ENCODE results near the gene HS3ST1. TPM values are rescaled to one million over a fixed set of nuclear protein-coding genes. Genes with fewer than 3 reads are reported as not detected.

Gene HS3ST1
- total RNA-seq, 2 donors from 2014 or later = 0.05 to 0.19 TPM

DNA sequence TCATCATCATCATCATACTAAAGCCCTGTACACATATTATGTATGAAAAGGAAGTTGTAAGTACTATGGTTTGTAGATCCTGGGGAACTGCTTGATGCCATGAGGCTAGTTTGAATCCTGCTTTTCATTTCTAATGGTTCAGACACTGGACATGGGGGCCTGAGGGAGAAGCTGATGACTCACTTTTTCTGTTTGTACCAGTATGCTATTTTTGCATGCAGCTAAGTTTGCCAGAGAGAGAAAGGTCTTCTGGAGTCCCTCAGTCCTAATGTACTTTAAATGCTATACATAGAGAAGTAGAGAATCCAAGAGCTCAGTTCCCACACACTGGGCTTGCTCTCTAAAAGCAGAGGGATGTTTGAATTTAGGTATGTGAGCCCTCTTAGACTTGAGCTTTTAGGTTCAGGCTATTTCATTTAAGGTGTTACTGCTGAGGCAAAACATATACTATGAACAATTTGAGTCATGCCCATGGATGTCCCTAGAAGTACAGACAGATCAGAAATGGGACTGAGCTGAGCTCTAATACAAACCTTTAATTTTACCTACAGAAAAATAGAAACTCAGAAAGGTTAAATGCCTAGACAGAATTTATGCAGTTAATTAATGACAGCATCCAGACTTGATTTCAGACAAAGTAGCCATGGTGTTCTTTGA lies 17.6 kb upstream of the HS3ST1 start:
- no peaks in the 10 kb centered on the region for H3K36me3 Mint-ChIP-seq (ENCODE audit: low read depth)
- no peaks in the 10 kb centered on the region for H3K9me3 Mint-ChIP-seq
- H3K27ac Mint-ChIP-seq = no peak overlapping the region
- no peak for ATAC-seq (replicated peaks)
- H3K27me3 Mint-ChIP-seq = peaks cover 12% of the 10 kb centered on the region
- no peak overlapping the region for H3K4me3 Mint-ChIP-seq
- H3K4me1 Mint-ChIP-seq = no peaks in the 10 kb centered on the region

DNA sequence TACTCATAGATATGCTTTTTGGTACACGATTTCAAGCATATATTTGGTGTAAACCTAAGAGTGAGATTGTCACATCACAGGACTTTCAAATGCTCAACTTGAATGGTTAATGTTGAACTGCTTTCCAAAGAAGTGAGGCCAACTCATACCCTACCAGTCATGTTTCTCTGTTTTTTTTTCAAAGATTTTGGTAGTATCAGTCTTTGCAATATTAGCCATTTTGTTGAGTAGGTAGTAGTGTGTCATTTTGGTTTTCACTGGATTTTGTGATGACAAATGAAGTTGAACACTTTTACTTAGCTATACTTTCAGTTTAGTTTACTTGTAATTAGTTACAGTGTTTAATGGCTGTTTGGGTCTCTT lies 12.5 kb upstream of the HS3ST1 start:
- Mint-ChIP-seq H3K9me3 (no peaks in the 10 kb centered on the region), H3K27me3 (no peaks in the 10 kb centered on the region)
- ATAC-seq (replicated peaks) = peak; percentile 44

DNA sequence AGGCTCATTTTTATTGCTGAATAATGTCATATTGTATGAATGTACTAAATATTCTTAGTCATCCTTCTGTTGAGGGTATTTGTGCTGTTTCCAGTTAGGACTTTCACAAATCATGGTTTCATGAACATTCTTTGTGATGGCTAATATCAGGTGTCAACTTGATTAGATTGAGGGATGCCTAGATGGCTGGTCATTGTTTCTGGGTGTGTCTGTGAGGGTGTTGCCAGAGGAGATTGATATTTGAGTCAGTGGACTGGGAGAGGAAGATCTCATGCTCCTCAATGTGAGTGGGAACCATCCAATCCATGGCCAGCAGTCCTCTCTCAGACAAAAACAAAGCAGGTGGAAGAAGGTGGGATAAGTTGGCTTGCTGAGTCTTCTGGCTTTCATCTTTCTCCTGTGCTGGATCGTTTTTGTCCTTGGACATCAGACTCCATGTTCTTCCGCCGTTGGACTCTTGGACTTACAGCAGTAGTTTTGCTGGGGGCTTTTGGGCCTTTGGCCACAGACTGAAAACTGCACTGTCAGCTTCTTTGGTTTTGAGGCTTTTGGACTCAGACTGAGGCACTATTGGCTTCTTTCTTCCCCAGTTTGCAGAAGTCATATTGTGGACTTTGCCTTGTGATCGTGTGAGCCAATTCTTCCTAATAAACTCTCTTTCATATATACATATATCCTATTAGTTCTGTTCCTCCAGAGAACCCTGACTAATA lies 11.9 kb upstream of the HS3ST1 start:
- Mint-ChIP-seq H3K4me1 (no peaks in the 10 kb centered on the region), H3K36me3 (ENCODE audit: low read depth) (no peaks in the 10 kb centered on the region), H3K9me3 (no peaks in the 10 kb centered on the region), H3K27ac (no peak overlapping the region), H3K27me3 (no peaks in the 10 kb centered on the region), H3K4me3 (no peak overlapping the region)
- no peak for ATAC-seq (replicated peaks)

More for the DNA sequence above, 12.5 kb upstream of the HS3ST1 start:
- no peaks in the 10 kb centered on the region for H3K36me3 Mint-ChIP-seq (ENCODE audit: low read depth)
- no peak overlapping the region for H3K4me3 Mint-ChIP-seq
- H3K4me1 Mint-ChIP-seq = no peaks in the 10 kb centered on the region
- no peak overlapping the region for H3K27ac Mint-ChIP-seq

DNA sequence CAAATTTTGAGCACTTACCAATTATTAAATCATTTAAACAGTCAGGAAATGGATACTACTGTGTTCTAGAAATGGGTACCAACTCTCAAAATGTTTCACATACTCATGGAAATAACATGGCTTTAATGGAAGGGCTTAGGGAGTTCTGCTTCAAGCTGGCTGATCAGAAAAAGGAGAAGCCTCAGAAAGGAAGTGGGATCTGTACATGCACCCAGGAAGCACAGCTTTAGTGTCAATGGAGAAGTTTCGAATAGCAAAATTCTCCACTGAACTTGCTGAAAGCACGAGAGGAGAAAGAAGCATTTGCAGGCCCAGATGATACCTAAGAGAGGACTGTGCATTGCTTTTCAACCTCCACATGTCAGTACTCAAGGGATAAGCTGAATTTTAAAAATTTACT lies 11.1 kb upstream of the HS3ST1 start:
- Mint-ChIP-seq H3K4me1 (no peaks in the 10 kb centered on the region), H3K4me3 (no peak overlapping the region), H3K36me3 (ENCODE audit: low read depth) (no peaks in the 10 kb centered on the region), H3K9me3 (no peaks in the 10 kb centered on the region), H3K27me3 (no peaks in the 10 kb centered on the region), H3K27ac (no peak overlapping the region)
- no peak for ATAC-seq (replicated peaks)

DNA sequence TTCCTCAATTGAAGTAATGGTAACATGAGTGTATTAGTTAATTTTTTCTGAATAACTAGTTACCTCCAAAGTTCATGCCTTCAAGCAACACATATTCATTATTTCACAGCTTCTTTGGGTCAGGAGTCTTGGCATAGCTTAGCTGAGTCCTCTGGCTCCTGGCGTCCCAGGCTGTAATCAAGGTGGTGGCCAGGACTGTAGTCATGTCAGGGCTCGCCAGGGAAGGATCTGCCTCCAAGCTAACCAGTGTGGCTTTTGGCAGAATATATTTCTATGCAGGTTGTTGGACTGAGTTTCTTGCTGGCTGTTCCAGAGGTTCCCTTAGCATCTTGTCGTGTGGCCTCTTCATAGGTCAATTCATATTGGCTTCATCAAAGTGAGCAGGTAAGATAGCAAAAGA lies 10.0 kb upstream of the HS3ST1 start:
- no peak overlapping the region for H3K27ac Mint-ChIP-seq
- no peaks in the 10 kb centered on the region for H3K9me3 Mint-ChIP-seq
- H3K4me1 Mint-ChIP-seq = no peaks in the 10 kb centered on the region
- H3K36me3 Mint-ChIP-seq (ENCODE audit: low read depth) = no peaks in the 10 kb centered on the region
- ATAC-seq (replicated peaks) = no peak
- no peak overlapping the region for H3K4me3 Mint-ChIP-seq
- no peaks in the 10 kb centered on the region for H3K27me3 Mint-ChIP-seq

DNA sequence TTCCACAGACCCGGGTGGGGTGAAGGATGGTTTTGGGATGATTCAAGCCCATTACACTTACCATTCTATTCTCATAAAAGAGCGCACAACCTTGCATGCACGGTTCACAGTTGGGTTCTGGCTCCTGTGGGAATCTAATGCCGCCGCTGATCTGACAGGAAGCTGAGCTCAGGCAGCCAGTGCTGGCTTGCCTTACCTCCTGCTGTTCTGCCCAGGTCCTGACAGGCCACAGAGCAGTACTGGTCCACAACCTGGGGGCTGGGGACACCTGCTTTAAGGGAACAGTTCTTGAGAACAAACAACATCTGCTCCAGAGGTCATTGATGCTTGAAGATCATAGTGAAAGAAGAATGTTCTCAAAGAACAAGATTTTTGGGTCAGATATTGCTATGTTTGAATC lies 8.0 kb upstream of the HS3ST1 start:
- Mint-ChIP-seq H3K27me3 (peaks cover 3% of the 10 kb centered on the region), H3K4me3 (no peak overlapping the region), H3K27ac (no peak overlapping the region), H3K4me1 (no peaks in the 10 kb centered on the region), H3K9me3 (no peaks in the 10 kb centered on the region), H3K36me3 (ENCODE audit: low read depth) (no peaks in the 10 kb centered on the region)
- no peak for ATAC-seq (replicated peaks)

DNA sequence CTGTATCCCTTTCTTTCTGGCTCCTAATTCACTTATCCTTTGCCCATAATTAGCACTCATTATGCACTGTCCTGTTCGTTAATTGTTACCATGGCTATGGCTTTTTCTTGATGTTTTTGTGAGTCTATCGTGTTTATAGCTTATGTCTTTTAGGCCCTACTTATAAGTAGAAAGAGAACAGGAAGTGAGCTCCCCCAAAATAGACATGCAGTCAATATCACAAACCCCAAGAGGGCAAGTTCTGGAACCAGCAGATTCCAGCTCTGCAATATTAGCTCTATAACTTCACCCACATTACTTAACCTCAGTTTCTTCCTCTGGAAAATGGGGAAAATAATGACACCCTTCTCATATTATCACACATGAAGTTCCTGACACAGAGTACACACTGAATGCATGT lies 7.4 kb upstream of the HS3ST1 start:
- H3K4me3 Mint-ChIP-seq = no peak overlapping the region
- ATAC-seq (replicated peaks) = no peak
- H3K27ac Mint-ChIP-seq = no peak overlapping the region
- H3K9me3 Mint-ChIP-seq = no peaks in the 10 kb centered on the region
- H3K27me3 Mint-ChIP-seq = peaks cover 3% of the 10 kb centered on the region
- no peaks in the 10 kb centered on the region for H3K4me1 Mint-ChIP-seq
- no peaks in the 10 kb centered on the region for H3K36me3 Mint-ChIP-seq (ENCODE audit: low read depth)

DNA sequence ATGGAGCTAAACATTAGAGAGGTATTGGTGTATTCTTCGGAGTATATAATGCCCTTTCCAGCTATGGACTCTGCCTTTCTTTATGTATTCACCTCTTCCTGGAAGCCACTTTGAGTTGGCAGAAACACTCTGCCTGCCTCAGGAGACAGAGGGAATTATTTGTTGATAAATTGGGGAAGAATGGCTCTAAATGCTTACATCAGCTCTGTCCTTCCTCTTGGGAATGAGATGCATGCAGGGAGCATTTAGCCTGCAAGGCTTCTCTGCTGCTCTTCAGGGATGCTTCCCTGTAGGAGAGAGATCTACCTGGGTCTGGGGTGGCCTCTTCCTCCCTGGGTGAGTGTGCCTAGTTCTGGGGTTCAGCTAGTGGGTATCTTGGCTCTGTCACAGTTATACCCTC lies 6.9 kb upstream of the HS3ST1 start:
- no peaks in the 10 kb centered on the region for H3K36me3 Mint-ChIP-seq (ENCODE audit: low read depth)
- ATAC-seq (replicated peaks) = no peak
- no peaks in the 10 kb centered on the region for H3K4me1 Mint-ChIP-seq
- no peaks in the 10 kb centered on the region for H3K9me3 Mint-ChIP-seq
- H3K27ac Mint-ChIP-seq = no peak overlapping the region
- no peak overlapping the region for H3K4me3 Mint-ChIP-seq
- peaks cover 3% of the 10 kb centered on the region for H3K27me3 Mint-ChIP-seq

DNA sequence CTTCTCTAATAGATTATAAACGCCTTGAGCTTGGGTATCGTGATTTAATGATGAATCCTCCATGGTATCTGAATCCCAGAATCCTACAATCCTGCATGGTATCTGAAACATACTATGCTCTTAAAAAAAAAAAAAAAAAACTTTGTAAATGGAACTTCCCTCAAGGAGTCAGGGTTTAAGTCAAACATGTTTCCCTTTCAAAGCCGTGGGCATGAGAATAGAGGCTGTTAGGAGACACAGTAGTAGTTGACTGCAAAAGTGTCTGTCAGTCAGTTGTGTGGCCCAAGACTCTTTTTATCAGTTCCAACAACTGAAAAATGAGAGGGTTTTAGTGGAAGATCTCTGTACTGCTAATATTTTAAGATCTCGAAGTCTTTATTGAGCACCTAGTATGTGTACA lies 2.4 kb upstream of the HS3ST1 start:
- Mint-ChIP-seq H3K9me3 (no peaks in the 10 kb centered on the region), H3K36me3 (ENCODE audit: low read depth) (no peaks in the 10 kb centered on the region), H3K4me3 (no peak overlapping the region), H3K27ac (no peak overlapping the region), H3K27me3 (peaks cover 17% of the 10 kb centered on the region), H3K4me1 (no peaks in the 10 kb centered on the region)
- no peak for ATAC-seq (replicated peaks)

DNA sequence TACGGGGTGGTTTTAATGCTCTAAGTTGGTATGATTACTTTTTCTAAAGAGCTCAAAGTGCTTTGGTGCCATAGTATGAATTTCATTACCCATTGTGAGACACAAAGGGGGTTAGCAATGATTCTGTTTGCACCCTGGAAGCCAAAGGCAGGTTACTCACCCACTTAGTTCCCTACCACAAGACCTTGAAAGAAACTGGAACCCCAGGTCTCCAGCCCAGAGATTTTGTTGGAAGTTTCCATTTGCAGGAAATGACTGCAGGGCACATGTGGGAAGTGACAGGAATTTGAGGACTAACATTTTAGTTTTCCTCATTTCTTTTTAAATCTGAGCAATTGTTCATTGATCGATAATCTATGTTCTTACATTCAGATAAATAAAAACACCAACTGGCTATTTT lies 1.8 kb upstream of the HS3ST1 start:
- peaks cover 17% of the 10 kb centered on the region for H3K27me3 Mint-ChIP-seq

DNA sequence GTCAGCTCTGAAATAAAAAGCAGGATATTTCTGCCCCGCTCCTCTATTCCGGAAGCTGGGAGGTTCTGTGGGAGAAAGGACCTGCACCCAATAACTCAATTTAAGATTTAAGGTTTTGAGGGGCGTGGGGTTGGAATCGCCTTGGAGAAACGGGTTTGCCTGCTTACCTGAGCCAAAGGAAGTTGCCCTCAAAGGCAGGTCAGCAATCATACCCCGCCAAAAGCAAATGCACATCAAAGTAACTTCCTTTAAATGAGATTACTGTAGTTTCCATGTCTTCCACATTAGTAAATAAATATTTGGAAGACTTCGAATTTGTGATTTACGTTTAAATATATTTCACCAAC lies 978 bp upstream of the HS3ST1 start:
- Mint-ChIP-seq H3K27me3 (peaks cover 17% of the 10 kb centered on the region), H3K36me3 (ENCODE audit: low read depth) (no peaks in the 10 kb centered on the region), H3K27ac (no peak overlapping the region), H3K4me1 (no peaks in the 10 kb centered on the region), H3K4me3 (peak overlapping the region; percentile 66), H3K9me3 (no peaks in the 10 kb centered on the region)
- no peak for ATAC-seq (replicated peaks)

More for the DNA sequence above, 1.8 kb upstream of the HS3ST1 start:
- Mint-ChIP-seq H3K4me3 (no peak overlapping the region), H3K36me3 (ENCODE audit: low read depth) (no peaks in the 10 kb centered on the region), H3K4me1 (no peaks in the 10 kb centered on the region), H3K27ac (no peak overlapping the region), H3K9me3 (no peaks in the 10 kb centered on the region)
- no peak for ATAC-seq (replicated peaks)

DNA sequence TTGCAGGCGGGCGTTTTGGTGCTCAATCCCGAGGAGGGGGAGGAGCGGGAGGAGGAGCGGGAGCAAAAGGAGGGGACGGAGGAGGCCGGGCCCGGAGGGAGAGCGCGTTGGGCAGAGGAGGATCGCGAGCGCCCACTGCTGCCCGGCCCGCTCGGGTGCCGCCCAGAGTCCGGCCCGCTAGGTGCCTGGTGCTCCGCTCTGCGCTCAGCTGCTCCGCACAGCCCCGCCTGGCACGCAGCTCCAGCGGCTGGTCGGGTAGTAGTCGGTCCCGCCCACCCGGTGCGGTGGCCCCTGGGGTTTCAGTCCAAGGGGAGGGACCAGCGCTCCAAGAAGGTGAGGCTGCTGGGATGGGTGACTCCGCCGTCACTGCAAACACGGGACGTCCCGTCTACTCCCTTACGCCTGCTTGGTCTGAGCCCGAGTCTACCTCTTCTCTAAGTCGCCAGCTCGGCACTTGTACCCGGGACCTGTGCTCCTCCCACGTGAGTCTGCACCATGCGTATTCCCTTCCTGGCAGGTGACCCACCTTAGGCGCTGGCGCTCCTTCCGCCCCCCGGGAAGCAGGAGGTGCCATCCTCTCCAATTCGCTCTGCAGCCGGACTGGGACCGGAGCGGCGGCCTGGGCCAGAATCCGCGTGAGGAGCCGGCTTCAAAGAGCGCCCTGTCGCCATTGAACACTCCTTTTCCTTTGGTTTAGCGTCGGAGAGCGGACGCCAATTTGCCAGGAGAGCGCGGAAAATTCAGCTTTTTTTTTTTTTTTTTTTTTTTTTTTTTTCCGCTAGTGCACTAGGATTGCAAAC lies 405 bp upstream of the HS3ST1 start:
- peak; percentile 78 for ATAC-seq (replicated peaks)

DNA sequence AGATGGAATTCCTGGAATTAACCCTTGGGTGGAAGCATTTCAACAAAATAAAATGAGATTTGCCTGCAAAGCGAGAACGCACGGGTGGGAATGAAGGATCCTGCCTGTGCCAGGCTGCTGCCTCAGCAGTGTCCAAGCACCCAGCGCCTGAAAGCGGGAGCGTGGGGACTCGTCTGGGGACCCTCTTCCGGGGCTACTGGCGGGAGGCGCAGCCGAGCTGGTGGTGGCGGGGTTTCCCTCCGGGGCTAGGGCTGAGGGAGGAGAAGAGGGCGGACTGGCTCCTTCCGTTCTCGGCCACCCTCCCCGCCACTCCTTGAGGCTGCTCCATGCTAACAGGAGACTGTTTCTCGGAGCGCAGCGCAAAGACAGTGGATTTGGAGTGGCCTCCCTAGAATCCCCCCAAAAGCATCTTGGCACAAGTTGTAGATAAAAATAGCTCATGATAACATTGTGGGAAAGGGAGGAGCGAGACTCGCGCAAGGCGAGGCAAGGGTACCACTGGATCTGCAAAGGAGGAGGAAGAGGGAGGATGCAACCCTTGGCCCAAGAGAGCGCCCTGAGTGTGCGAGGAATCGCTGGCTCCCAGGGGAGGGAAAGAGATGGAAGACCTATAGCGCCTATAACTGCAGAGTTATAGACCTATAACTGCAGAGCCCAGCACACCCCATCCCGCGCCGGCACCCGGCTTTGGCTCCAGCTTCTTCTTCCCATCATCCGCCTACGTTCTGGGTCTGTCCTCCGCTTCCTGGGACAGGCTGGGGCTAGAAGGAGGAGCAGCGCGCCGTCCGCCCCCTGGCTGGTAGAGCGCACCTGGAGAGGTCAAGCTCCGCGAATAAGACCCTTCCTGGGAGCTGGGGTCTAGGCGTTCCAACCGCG lies 1.3 kb downstream of the HS3ST1 start:
- Mint-ChIP-seq H3K4me3 (peak overlapping the region; percentile 66), H3K4me1 (no peaks in the 10 kb centered on the region), H3K27ac (no peak overlapping the region), H3K9me3 (no peaks in the 10 kb centered on the region), H3K36me3 (ENCODE audit: low read depth) (no peaks in the 10 kb centered on the region), H3K27me3 (peaks cover 17% of the 10 kb centered on the region)
- ATAC-seq (replicated peaks) = no peak

More for the DNA sequence above, 405 bp upstream of the HS3ST1 start:
- Mint-ChIP-seq H3K27ac (no peak overlapping the region), H3K4me1 (no peaks in the 10 kb centered on the region), H3K36me3 (ENCODE audit: low read depth) (no peaks in the 10 kb centered on the region), H3K9me3 (no peaks in the 10 kb centered on the region), H3K4me3 (peak overlapping the region; percentile 66), H3K27me3 (peaks cover 17% of the 10 kb centered on the region)

DNA sequence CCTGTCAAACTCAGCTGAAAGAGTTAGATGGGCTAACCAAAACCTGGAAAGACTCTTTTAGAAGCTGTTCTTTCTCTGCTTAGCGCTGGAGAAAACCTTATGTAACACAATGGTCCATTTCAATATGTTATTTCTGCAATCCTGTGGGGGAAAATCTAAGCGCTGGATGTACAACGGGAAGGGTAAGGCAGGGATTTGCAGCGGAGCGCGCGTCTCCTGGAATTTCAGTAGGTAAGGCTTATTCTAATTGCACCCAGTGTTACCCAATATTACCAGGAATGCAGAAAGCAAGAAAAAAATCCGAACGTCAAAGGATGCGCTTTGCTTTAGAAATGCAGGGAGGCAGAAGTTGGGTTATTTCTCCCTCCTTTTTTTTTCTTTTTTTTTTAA lies 2.0 kb downstream of the HS3ST1 start:
- no peak overlapping the region for H3K4me3 Mint-ChIP-seq
- no peaks in the 10 kb centered on the region for H3K4me1 Mint-ChIP-seq

More for the DNA sequence above, 2.0 kb downstream of the HS3ST1 start:
- no peak for ATAC-seq (replicated peaks)
- Mint-ChIP-seq H3K9me3 (no peaks in the 10 kb centered on the region), H3K27me3 (peaks cover 14% of the 10 kb centered on the region), H3K27ac (no peak overlapping the region), H3K36me3 (ENCODE audit: low read depth) (no peaks in the 10 kb centered on the region)

All from activated T-helper 17 cell treated with anti-CD3 and anti-CD28 coated beads, Interleukin-2, amount 50 U/mL, for 72 hours (primary cell).